Endothelial cell (in vitro differentiated cells): ENCODE results near the gene KLRK1. TPM values are rescaled to one million over a fixed set of nuclear protein-coding genes. Genes with fewer than 3 reads are reported as not detected.
"Not testable (repeated sequence)": the region's sequence is repeated elsewhere in the genome, so short reads cannot be mapped to it uniquely, and the experiment has no call there.

Experiments
- DNase-seq: peaks from one replicate; pipeline ENCODE4 v3.0.0; 2021; ENCODE audit warnings: low spot score
- H3K27ac Mint-ChIP-seq: one replicate; pipeline ENCODE4 v1.8.0; 2021; ENCODE audit warnings: mixed read lengths, inconsistent platforms; ENCODE audit not compliant: unreplicated experiment
- H3K27me3 Mint-ChIP-seq: one replicate; pipeline ENCODE4 v1.8.0; 2021; ENCODE audit warnings: mild to moderate bottlenecking, moderate library complexity, mixed read lengths, inconsistent platforms; ENCODE audit not compliant: unreplicated experiment
- H3K36me3 Mint-ChIP-seq: one replicate; pipeline ENCODE4 v1.8.0; 2021; ENCODE audit warnings: mild to moderate bottlenecking, low read depth, mixed read lengths, inconsistent platforms; ENCODE audit not compliant: unreplicated experiment
- H3K4me1 Mint-ChIP-seq: one replicate; pipeline ENCODE4 v1.8.0; 2021; ENCODE audit warnings: mild to moderate bottlenecking, mixed read lengths, inconsistent platforms; ENCODE audit not compliant: unreplicated experiment
- H3K4me3 Mint-ChIP-seq: one replicate; pipeline ENCODE4 v1.8.0; 2021; ENCODE audit warnings: mild to moderate bottlenecking, mixed read lengths, inconsistent platforms; ENCODE audit not compliant: unreplicated experiment
- H3K9me3 Mint-ChIP-seq: one replicate; pipeline ENCODE4 v1.8.0; 2021; ENCODE audit warnings: mixed read lengths, inconsistent platforms; ENCODE audit not compliant: unreplicated experiment
- total RNA-seq: library from RNA; stranded (reverse); fragmentation: NEBNext Ultra II Directional; extraction: Animal tissue kit (Norgen Biotek cat#: 25700); gene quantifications from one replicate; pipeline ENCODE4 v1.2.1, GENCODE V29; 2021; ENCODE audit not compliant: unreplicated experiment
- TF ChIP-seq, protein P1 (sequence below): fragments of 200-600 bp; sonication (generic); IDR thresholded peaks from one replicate; pipeline ENCODE4 v1.5.0; 2021; ENCODE audit warnings: antibody characterized with exemption; ENCODE audit not compliant: unreplicated experiment

The KLRK1 gene
- total RNA-seq, 1 donor from 2014 or later, result not detected

DNA sequence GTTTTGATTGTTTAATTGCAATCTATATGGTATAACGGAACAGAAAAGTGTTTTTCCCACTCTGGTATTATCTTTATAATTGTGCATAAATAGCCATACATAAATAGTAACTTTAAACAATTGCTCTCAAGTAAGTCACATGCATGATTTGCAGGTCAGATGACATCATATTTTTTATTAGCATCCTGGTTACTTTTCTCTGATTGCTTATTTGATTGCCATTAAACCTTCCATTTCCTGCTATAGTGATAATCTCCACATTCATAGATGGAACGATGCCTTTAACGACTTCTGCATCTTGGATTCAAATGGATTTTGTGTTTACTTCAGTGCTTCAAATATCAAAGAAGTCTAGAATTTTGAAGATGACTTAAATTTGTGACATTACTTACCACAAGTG, 3.5 kb upstream of the KLRK1 start:
- TF ChIP-seq, protein P1, sequence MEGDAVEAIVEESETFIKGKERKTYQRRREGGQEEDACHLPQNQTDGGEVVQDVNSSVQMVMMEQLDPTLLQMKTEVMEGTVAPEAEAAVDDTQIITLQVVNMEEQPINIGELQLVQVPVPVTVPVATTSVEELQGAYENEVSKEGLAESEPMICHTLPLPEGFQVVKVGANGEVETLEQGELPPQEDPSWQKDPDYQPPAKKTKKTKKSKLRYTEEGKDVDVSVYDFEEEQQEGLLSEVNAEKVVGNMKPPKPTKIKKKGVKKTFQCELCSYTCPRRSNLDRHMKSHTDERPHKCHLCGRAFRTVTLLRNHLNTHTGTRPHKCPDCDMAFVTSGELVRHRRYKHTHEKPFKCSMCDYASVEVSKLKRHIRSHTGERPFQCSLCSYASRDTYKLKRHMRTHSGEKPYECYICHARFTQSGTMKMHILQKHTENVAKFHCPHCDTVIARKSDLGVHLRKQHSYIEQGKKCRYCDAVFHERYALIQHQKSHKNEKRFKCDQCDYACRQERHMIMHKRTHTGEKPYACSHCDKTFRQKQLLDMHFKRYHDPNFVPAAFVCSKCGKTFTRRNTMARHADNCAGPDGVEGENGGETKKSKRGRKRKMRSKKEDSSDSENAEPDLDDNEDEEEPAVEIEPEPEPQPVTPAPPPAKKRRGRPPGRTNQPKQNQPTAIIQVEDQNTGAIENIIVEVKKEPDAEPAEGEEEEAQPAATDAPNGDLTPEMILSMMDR, result no peak
- Mint-ChIP-seq H3K4me3 (no peak overlapping the region), H3K4me1 (no peaks in the 10 kb centered on the region), H3K27ac (no peak overlapping the region), H3K9me3 (no peaks in the 10 kb centered on the region), H3K27me3 (no peaks in the 10 kb centered on the region), H3K36me3 (no peaks in the 10 kb centered on the region)
- DNase-seq, result no peak

DNA sequence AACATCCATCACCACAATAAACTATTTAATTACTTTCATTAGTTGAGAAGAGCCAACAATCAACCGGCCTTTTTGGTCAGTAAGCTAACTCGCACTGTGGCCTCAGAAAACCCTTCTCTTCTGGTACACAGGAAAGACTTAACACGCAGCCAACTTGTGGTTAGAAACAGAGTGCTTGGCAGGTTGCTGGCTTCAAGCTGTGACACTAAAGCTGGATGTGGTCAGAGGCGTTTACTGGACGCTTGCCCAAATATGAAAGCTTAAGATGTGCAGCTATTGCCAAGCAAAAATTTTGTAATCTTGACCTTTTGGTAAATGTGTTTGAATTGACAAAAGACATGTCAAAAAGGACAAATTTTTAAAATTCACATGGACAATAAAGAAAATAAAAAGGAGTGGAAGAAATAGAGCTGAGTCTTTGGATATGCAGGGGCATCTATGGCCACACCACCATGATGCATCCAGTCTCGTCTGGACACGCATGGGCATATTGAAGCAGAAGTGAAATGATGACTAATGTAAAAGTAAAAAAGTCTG, 2.6 kb upstream of the KLRK1 start:
- no peaks in the 10 kb centered on the region for H3K4me1 Mint-ChIP-seq

DNA sequence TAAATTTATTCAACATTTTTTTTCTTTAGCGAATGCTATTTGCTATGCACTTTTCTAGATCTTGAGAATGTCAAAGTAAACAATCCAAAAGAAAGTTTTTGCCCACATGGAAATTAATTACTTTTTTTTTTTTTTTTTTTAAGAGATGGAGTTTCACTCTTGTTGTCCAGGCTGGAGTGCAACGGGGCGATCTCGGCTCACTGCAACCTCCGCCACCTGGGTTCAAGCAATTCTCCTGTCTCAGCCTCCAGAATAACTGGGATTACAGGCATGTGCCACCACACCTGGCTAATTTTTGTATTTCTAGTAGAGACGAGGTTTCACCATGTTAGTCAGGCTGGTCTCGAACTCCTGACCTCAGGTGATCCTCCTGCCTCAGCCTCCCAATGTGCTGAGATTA, 1.1 kb upstream of the KLRK1 start:
- H3K36me3 Mint-ChIP-seq, H3K27me3 Mint-ChIP-seq, DNase-seq, H3K4me1 Mint-ChIP-seq, H3K9me3 Mint-ChIP-seq, H3K27ac Mint-ChIP-seq, H3K4me3 Mint-ChIP-seq: not testable (repeated sequence)

More for the DNA sequence above, 2.6 kb upstream of the KLRK1 start:
- H3K27ac Mint-ChIP-seq, result no peak overlapping the region
- H3K27me3 Mint-ChIP-seq, result no peaks in the 10 kb centered on the region
- TF ChIP-seq, protein P1, result no peak
- DNase-seq, result no peak
- no peak overlapping the region for H3K4me3 Mint-ChIP-seq
- H3K36me3 Mint-ChIP-seq, result no peaks in the 10 kb centered on the region
- no peaks in the 10 kb centered on the region for H3K9me3 Mint-ChIP-seq

DNA sequence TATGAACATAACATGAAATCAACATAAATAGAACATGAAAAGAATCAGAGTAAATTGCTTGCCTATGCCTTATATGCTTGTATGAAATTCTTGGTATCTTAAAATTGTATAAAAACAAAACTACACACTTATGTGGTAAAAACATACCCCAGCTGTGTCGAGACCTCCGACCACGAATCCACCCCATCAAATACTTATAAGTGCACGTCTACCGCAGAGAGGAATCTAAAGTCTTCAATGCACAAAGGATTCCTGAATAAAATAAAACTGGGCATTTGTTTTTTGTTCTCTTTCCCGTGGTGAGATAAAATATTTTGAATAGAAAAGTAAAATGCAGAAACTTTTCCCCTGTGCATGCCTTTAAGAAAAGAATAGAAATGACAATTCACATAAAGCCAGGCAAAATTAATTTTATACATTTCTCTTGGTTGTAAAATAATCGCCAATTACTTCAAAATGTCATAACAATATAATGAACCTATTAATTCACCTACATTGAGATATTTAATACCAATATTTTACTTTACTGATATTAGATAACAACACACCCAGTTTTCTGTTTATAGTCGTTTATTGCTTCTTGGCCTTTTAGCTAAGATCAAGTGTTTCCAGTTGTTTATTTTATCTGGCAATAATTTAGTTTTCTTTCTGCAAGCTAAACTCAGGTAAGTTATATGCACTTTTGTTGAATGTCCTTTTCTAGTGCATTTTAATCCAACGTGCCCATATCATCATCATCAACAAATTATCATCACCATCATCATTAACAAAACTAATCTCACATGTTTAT, 1.0 kb downstream of the KLRK1 start:
- H3K36me3 Mint-ChIP-seq, result no peaks in the 10 kb centered on the region
- H3K9me3 Mint-ChIP-seq, result no peaks in the 10 kb centered on the region
- TF ChIP-seq, protein P1, result no peak
- H3K27ac Mint-ChIP-seq, result no peak overlapping the region
- no peak overlapping the region for H3K4me3 Mint-ChIP-seq
- no peaks in the 10 kb centered on the region for H3K27me3 Mint-ChIP-seq
- DNase-seq, result no peak
- no peaks in the 10 kb centered on the region for H3K4me1 Mint-ChIP-seq

DNA sequence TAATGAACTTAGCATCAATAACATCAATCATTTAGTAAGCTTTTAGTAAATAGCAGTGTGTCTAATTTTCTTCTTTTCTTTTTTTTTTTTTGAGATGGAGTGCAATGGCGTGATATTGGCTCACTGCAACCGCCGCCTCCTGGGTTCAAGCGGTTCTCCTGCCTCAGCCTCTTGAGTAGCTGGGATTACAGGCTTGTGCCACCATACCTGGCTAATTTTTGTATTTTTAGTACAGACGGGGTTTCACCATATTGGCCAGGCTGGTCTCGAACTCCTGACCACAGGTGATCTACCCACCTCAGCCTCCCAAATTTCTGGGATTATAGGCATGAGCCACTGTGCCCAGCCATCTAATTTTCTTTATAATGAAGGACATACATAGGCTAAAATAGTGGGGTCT, 2.3 kb downstream of the KLRK1 start:
- H3K27ac Mint-ChIP-seq, DNase-seq, H3K4me1 Mint-ChIP-seq, H3K9me3 Mint-ChIP-seq, H3K4me3 Mint-ChIP-seq, H3K36me3 Mint-ChIP-seq, H3K27me3 Mint-ChIP-seq: not testable (repeated sequence)

DNA sequence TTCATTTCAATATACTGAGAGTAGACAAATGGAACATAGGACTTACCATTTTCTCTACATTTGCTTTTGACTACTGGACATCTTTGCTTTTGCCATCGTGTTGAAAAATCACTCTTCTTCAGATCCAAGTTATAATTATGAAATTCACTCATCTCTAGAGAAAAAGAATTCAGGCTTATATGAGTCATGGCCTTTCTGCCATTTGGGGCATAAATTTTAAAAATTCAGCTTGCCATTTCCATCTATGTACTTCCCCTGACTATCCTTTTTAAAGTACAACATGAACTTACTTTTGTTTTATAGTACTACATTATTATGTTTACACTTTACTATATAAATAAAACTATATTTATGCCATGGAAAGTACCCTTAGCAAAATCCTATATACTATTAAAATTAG, 3.0 kb downstream of the KLRK1 start:
- no peak for DNase-seq
- Mint-ChIP-seq H3K27ac (no peak overlapping the region), H3K9me3 (no peaks in the 10 kb centered on the region), H3K36me3 (no peaks in the 10 kb centered on the region), H3K4me1 (no peaks in the 10 kb centered on the region), H3K4me3 (no peak overlapping the region), H3K27me3 (no peaks in the 10 kb centered on the region)
- TF ChIP-seq, protein P1, result no peak
